Measurements from ENCODE around the gene PPP2R2B. TPM values are rescaled to one million over a fixed set of nuclear protein-coding genes. Genes with fewer than 3 reads are reported as not detected.

PPP2R2B gene
- total RNA-seq, 1 donor: not detected

GRCh38 chr5:146533882-146534281 lies 344.7 kb downstream of the PPP2R2B start:
- DNase-seq (ENCODE audit: insufficient read length, low spot score, missing footprints): no peak
- H3K4me3 ChIP-seq (ENCODE audit: insufficient read depth, low read length): no peak overlapping the region
- H3K27ac ChIP-seq (ENCODE audit: low read depth, low read length): no peak overlapping the region
- H3K4me2 ChIP-seq (ENCODE audit: insufficient read depth, low read length): no peak overlapping the region
- H3K4me1 ChIP-seq (ENCODE audit: insufficient read depth, low read length): no peaks in the 10 kb centered on the region
- no peaks in the 10 kb centered on the region for H3K9me3 ChIP-seq (ENCODE audit: low read depth, low read length)
- H3K27me3 ChIP-seq (ENCODE audit: insufficient read depth, low read length): no peaks in the 10 kb centered on the region
- H2AFZ ChIP-seq (ENCODE audit: low read length): no peak overlapping the region
- TF ChIP-seq CTCF (IDR thresholded peaks at IDR 0.05; ENCODE audit: extremely low read depth, low read depth, low read length): no peak
- no peaks in the 10 kb centered on the region for H4K20me1 ChIP-seq (ENCODE audit: insufficient read depth, low read length)
- no peaks in the 10 kb centered on the region for H3K36me3 ChIP-seq (ENCODE audit: insufficient read depth, low read length)
- no peaks in the 10 kb centered on the region for H3K79me2 ChIP-seq (ENCODE audit: insufficient read depth, low read length)

GRCh38 chr5:146533260-146533857 lies 345.2 kb downstream of the PPP2R2B start:
- no peaks in the 10 kb centered on the region for H3K27me3 ChIP-seq (ENCODE audit: insufficient read depth, low read length)
- TF ChIP-seq CTCF (IDR thresholded peaks at IDR 0.05; ENCODE audit: extremely low read depth, low read depth, low read length): peak; percentile 88
- H3K4me3 ChIP-seq (ENCODE audit: insufficient read depth, low read length): no peak overlapping the region
- no peak overlapping the region for H3K4me2 ChIP-seq (ENCODE audit: insufficient read depth, low read length)
- no peaks in the 10 kb centered on the region for H3K9me3 ChIP-seq (ENCODE audit: low read depth, low read length)
- H3K36me3 ChIP-seq (ENCODE audit: insufficient read depth, low read length): no peaks in the 10 kb centered on the region
- peak overlapping the region; percentile 59 for H2AFZ ChIP-seq (ENCODE audit: low read length)
- H4K20me1 ChIP-seq (ENCODE audit: insufficient read depth, low read length): no peaks in the 10 kb centered on the region
- H3K4me1 ChIP-seq (ENCODE audit: insufficient read depth, low read length): no peaks in the 10 kb centered on the region
- DNase-seq (ENCODE audit: insufficient read length, low spot score, missing footprints): peak; percentile 53
- no peaks in the 10 kb centered on the region for H3K79me2 ChIP-seq (ENCODE audit: insufficient read depth, low read length)
- no peak overlapping the region for H3K27ac ChIP-seq (ENCODE audit: low read depth, low read length)

Small RNA genes within 50 kb of the gene (small RNA-seq; reads per million reads assigned to genes)
- gene RN7SL791P: not detected

Measured in osteoblast (primary cell).